GM12872 (cell line): ENCODE measurements around the gene OTUD3.

Source experiments
- CTCF ChIP-seq: IDR thresholded peaks from 3 replicates; pipeline ENCODE4 v1.5.1; 2011; ENCODE audit warnings: low read depth, mild to moderate bottlenecking, low read length, moderate library complexity; ENCODE audit not compliant: insufficient read depth

OTUD3 gene

DNA sequence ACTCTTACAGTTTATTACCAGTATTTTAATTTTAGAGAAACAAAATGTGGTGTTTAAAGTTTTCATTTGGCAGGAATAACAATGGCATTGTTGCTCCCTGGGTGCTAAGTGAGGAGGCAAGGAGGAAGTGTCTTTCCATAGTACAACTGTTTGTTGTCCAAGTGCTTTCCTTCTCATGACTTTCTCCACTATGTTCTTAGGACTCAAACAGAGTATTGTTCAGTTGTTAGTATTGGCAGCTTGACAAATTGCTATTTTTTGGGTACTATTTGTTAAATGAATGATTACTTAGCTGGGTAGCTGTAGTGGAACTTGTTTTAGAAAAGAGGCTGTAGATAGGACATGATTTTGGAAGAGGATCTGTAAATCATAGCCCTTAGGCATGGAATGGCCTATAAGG, 7.5 kb downstream of the OTUD3 start:
- TF ChIP-seq CTCF = no peak

DNA sequence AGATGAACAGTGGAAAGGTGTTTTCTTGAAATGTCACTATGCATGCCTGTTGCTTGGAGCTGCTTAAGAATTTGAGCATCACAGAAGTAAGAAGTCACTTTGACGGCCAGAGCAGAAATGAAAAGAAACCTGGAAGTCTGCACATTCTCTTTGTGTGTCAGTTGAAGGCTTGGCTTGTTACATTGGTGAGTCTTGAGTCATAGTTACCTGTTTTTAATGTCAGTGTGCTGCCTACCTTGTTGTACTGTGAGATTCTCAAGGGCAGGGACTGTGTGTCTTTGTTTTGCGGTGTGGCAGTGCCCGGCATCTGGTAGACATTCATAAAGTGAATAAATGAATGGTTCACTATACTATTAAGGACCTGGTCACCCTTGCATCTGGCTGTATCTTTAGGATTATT, 9.9 kb downstream of the OTUD3 start:
- no peak for TF ChIP-seq CTCF

DNA sequence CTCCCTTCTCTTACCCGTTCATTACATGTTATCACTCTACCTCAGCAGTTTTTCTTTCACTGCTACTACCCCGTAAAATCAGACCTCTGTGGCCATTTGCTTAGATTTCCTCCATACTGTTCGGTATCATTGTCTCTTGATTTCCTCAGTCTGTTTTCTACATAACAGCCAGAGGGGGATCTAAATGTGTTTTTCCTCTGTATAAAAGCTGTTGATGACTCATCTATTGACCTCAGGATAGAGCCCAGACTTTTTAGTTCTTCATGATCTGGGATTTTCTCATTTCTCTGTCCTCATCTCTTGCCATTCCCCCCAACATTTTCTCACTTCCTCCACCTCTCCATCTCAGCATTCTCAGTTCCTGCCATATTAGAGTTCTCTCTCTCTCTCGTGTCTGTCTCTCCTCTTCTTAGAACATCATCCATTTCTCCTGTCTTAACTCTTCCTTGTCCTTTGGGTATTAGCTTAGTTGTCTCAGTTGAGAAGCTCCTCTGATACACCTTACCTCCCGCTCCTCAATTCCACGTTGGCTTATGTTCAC, 10.5 kb downstream of the OTUD3 start:
- TF ChIP-seq CTCF = no peak

- no peak for TF ChIP-seq CTCF
Measured at GRCh38 chr1:19893687-19894086, 11.5 kb downstream of the OTUD3 start.

GRCh38 chr1:19894218-19894617, 12.0 kb downstream of the OTUD3 start:
- no peak for TF ChIP-seq CTCF

DNA sequence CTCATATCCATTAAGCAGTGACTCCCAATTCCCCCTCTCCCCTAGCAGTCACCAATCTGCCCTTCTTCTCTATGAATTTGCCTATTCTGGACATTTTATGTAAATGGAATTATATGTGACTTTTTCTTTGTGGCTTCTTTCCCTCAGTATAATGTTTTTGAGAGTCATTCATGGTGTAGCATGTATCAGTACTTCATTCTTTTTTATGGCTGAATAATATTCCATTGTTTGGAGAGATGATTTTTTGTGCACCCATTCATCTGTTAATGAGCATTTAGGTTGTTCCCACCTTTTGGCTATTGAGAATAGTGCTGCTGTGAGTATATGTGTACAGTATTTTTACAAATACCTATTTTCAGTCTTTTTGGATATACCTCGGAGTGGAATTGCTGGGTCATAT, 19.5 kb downstream of the OTUD3 start:
- TF ChIP-seq CTCF = no peak

DNA sequence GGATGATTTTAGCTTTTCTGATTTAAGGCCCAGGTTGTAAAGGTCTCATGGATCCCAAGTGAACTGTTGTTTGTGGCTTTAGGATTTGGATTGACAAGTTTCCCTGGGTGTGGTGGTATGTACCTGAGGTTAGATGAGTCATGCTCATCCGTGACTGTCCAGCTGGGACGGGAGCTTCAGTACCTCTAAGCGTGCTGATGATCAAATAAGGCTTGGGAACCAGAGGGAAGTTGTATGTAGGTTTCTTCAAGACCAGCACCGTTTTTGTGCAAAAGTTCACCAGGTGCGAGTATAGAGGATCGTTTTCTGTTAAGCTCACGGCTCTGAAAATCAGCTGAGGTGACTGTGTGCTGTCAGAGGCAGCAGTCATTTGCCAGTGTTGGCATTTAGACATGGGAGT, 21.4 kb downstream of the OTUD3 start:
- TF ChIP-seq CTCF = no peak

DNA sequence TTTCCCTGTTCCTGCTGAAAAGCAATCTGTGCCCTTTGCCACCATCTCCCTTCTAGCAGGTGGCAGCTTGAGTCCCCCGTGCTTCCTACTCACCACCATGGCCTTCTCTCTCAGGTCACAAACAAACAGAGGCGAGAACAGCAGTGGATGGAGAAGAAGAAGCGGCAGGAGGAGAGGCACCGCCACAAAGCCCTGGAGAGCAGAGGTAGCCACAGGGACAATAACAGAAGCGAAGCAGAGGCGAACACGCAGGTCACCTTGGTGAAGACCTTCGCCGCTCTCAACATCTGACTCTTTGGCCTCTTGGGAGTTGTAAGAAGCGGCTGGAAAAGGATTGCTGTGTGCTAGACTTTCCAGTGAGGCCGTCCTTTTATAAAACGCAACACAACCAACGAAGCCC, 25.3 kb downstream of the OTUD3 start:
- TF ChIP-seq CTCF = no peak
